Hematopoietic multipotent progenitor cell treated with erythropoietin and hydrocortisone succinate and interleukin-3 and kit ligand, for 8 days (in vitro differentiated cells): ENCODE measurements around the gene TBPL2.

Experiments
- DNase-seq: peaks from one replicate; pipeline ENCODE4 v3.0.0-alpha.2; 2015

The TBPL2 gene

DNA sequence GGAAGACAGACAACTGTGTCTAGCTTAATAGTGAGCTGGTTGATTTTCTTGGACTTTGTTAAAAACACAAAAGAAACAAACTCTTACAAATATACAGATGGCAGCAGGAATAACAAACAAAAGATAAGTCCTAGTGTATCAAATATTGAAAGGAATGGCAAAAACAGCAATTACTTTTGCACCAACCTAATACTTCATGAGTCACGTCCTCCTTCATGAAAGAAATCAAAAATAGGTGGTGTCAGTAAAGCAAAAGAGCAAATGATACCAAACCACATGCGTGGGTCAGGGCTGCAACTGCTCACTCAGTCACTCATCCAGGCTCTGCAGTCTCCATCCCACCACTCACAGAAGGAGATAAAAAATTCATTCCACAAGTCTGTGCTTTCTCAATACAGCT, 40.6 kb downstream of the TBPL2 start:
- peak; percentile 28 for DNase-seq

DNA sequence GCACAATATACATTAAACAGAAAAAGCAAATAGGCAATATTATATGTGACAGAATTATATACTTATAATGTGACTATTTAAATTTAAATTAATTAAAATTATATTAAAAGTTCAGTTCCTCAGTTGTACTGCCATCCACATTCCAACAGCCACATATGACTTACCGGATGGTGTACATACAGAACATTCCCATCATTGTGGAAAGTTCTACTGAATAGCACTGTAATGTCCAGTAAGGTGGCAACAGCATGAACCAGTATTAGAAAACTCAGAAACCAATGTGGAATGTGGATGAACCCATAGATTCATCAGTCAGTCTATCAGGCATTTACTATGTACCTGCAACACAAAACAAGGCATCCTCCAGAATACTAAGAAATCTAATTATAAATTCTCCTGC, 41.2 kb downstream of the TBPL2 start:
- no peak for DNase-seq

DNA sequence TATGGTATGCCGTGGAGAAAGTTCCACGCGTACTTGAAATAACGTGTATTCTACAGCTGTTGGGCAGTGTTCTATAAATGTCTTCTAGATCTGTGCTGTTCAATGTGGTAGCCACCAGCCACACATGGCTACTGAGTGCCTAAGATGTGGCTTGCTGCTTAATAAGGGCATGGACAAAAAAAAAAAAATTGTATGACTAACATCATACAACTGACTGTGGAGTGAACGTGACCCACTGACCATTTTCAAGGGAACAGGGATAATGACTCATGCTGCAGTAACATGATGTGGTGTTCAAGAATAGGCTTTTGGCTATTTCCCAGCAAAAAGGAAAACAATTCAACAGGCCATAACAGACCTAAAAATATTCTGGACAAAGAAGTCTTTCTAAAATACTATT, 41.7 kb downstream of the TBPL2 start:
- peak; percentile 35 for DNase-seq

DNA sequence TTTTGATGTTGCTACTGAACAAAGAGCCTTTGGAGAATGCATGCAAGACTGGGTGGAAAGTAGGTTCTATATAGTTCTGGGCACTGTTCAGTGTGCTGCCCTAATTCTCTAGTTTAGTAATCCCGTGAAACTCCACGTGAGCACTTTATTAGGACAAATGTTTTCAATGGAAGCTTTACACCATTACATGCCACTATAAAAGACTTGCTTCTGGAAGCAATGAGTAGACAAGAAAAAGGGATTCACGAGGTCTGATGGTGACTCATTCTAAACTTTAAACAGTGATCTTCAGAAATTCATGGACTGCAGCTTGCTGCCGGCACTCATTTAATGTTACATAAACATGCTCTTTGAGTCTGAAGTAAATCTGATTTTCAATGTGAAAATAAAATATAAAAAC, 51.1 kb downstream of the TBPL2 start:
- no peak for DNase-seq

DNA sequence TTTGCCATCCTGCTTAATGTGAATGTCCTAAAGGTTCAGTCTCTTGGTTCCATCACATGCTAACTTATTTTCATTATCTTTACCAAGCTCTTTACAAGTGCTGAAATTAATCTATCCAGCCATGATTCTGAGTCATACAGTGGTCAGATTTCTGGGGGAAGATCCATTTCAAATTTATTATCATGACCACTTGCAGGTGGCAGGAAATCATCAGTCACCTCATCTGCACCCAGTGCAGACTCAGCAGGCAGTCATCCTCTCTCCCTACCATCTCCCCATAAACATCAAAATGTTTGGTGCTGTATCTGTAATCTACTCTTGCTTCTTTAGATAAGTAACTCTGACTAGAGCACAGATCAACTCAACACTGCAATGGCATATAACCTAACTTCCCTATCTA, 52.3 kb downstream of the TBPL2 start:
- DNase-seq: peak; percentile 62

DNA sequence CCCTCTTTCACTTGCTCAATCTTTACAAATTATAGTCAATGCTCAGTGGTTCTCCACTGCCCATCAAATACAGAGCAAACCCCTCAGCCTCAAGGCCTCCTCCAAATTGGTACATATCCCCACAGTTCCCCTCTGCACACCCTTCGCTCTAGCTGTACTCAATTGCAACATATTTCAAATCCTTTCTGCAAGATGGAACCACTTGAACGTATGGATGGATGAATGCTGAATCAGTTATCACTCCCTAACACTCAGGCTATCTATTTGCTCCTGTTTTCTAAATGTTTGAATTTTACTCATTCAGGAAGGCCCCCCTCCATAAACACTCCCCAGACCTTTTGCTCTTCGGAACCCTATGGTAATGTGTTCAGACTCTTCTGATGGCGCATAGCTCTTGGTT, 53.3 kb downstream of the TBPL2 start:
- DNase-seq: no peak

DNA sequence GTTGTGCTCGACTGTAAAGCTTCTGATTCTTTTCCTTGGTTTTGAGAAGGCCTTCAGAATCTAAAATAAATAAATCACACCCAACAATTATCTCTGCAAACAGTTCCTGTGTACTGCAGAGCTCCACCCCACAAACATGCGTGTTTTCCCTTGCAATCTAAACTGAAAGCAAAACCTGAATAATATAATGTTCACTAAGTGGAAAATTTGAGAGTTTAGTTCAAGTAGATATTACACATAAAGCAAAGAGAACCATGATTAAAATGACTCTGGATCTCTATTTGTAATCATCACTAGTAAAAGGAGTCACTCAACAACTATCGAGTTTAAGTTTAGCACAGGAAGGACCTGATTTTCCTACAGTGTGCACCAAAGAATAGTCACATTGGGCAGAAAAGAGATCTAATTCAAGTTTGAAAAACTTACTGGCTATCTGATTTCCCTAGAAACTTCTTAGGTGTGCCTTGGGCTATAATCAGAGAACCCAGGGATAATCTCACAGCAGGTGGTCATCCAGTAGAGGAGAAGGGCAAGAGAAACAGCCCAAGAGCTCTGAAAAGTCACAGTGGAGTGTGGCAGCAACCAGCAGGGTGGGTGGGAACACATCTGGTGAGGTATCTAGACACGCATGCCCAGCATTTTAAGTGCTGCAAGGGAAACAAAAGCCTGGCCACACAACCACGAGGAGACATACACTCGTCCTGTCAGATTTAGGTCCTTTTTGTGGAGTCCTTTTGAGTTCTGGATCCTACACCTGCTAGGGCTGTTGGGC, 54.2 kb downstream of the TBPL2 start:
- DNase-seq: peak; percentile 58

DNA sequence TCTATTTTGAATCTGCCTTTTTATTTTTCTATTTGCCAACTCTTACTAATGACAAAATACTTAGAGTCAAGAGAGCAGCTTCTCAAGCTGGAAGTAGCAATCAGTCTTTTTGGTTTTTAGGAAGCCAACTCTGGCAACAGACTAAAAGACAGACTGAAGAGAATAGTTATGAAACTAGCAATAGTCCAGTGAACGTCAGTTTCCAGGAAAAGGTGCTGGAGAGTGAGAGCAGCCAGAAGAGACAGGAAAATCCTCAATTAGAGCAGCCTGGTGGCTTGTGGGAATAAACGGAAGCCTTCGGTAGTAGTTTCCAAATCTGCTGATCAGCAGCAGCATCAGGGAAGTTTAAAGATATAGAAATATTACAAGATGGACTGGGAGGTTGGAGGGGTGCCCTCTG, 55.9 kb downstream of the TBPL2 start:
- no peak for DNase-seq

DNA sequence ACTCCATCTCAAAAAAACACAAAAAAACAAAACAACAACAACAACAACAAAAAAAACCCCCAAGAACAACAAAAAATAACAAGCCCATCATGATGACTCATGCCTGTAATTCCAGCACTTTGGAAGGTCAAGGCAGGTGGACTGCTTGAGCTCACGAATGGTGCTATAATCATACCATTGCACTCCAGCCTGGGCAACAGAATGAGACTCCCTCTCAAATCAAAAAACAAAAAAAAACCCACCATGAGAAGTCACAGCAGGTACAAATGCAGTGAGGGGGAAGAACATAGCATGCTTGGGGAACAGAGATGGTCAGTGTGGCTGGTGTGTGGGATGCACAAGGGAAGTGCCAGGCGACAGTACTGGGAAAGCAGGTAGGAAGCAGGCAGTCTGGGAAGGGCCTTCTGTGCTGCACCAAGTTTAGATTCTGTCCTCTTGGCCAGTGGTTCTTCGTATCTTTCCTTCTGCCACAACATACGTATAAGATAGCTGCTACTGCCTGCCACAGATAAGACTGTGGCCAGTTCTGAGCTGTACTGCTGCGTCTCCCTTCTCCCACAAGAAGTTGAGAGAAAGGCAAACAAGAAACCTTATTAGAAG, 56.8 kb downstream of the TBPL2 start:
- DNase-seq: peak; percentile 92

DNA sequence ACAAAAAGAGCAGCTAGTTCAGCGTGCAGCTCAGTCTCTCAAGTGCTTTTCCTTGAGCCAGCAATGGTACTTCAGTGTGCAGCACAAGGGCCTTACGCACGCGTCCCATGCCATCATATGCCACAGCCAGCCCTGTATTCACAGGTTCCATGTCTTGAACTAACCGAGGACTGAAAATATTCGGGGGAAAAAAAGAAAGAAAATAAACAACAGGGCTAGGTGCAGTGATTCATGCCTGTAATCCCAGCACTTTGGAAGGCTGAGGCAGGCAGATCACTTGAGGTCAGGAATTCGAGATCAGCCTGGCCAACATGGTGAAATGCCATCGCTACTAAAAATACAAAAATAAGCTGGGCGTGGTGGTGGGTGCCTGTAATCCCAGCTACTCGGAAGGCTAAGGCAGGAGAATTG, 57.4 kb downstream of the TBPL2 start:
- DNase-seq: peak; percentile 25

DNA sequence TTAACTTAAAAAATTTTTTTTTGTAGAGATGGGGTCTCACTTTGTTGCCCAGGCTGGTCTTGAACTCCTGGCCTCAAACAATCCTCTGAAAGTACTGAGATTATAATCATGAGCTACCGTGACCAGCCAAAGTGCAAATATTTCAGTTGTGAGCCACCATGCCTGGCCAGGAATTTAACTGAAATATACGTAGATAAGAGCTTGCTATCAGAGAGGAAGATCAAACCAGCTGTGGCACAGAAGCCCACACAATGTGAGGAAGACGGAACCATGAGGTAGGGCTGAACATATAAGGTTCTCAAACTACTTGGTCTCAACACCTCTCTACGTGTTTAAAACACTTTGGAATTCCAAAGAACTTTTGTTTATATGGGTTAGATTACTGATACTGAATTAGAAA, 57.9 kb downstream of the TBPL2 start:
- DNase-seq: peak; percentile 50

DNA sequence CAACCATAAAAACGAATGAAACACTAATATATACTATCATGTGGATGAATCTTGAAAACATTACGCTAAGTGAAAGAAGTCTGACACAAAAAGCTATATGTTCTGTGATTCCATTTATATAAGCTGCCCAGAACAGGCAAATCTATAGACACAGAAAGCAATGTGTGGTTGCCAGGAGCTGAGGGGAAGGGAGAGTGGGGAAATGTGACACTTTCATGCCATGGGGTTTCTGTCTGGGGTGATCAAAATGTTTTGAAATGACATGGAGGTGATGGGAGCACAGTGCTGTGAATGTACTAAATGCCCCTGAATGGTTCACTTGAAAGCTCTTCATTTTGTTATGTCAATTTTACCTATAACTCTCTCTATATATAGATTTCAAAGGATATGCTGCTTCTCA, 58.9 kb downstream of the TBPL2 start:
- DNase-seq: no peak

DNA sequence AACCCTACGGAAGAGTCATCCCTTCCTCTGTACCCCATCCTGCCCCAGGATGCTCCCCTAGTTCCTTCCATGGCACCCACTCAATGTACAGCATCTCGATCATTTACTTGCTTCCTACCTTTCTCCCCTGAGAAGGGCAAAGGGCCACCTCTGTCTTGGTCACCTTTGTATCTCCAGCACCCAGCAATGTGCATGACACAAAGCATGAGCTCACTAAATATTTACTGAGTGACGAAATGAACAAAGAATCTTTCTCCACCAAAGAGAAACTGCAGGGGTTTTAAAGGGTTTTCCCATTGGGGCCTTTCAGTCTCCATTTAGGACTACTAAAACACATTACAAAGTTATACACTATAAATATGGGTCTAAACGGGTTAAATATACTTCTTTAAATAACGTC, 59.4 kb downstream of the TBPL2 start:
- no peak for DNase-seq

DNA sequence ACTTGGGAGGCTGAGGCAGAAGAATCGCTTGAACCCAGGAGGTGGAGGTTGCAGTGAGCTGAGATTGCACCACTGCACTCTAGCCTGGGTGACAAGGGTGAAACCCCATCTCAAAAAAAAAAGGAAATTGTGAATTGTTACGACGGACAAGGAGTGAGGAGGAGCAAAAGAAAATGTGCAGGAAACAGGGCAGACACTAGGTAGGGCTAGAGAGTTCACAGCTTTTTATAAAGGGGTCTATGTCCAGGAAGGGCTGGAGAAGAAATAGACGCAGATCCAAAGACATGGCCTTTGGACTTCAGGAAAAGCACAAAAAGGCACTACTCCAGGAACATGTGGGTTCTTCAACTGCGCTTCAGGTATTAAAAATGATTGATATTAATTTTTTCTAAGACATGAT, 63.2 kb downstream of the TBPL2 start:
- DNase-seq: no peak

DNA sequence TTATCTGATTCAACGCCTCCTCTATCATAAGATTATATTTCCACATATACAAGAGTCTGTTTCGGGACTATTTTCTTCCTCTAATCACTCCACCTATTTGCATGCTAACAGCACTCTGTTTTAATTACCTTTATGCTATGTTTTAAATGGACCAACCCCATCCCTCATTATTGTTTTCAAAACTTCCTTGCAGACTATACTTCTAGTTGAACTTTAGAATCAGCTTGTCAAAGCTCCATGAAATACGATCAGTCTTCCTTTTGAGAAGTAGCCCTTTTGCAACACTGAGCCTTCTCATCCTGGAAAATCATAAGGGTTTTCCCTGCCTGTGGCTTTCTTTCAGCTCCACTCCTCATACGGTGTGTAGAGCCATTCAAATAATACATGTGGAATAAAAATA, 65.6 kb downstream of the TBPL2 start:
- no peak for DNase-seq

DNA sequence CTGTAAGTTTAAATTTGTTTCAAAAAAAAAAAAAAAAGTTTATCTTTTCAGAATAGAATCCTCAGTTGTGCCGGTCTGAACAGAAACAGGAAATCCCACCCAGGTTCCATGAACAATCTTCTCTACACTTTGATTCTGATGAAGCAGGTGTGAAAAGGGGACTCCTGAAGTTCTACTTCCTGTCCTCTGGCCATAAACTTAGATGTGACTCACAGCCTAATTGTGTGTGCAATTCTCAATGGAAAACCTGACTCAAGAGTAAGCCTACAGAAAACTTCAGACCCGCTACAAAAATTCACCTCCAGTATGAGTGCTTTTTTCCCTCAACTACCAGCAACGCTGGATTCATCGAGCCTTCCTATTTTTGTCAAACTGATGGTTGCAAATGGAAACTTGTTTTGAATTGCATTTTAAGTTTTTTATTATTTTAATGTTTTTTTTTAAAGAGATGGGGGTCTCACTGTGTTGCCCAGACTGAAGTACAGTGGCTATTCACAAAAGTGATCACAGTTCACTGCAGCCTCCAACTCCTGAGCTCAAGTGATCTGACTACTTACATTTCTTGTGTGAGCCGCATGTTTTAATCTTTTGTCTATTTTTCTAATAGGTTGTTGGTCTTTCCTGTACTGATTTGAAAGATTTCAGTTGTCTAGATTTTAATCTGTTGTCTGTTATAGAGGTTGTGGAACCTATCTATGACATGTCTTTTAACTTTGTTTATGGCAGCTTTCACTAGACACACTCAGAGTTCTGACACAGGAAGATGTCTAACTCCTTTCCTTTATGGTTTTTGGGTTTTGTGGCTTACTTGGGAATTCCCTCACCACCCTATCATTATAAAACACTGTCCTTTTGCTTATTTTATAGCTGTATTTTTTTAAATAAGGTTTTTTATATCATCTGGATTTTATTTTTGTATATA, 66.4 kb downstream of the TBPL2 start:
- peak; percentile 50 for DNase-seq

DNA sequence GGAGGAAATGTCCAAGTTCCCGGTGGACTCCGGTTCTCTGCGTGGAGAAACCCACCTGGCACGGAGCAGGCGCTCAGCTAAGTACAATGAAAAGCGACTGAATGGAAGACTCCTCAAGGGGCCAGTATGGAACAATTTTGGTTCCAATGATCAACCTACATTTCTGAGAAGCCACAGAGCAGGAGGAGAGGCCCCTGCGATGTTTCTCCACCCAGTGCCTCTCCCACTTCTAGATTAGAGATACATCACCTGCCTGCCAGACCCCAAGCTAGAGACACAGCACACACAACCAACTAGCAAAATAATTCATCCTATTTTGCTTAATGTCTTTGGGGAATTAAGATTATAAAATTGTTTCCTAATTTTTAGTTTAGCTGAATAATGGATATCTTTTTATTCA, 67.6 kb downstream of the TBPL2 start:
- DNase-seq: peak; percentile 54

DNA sequence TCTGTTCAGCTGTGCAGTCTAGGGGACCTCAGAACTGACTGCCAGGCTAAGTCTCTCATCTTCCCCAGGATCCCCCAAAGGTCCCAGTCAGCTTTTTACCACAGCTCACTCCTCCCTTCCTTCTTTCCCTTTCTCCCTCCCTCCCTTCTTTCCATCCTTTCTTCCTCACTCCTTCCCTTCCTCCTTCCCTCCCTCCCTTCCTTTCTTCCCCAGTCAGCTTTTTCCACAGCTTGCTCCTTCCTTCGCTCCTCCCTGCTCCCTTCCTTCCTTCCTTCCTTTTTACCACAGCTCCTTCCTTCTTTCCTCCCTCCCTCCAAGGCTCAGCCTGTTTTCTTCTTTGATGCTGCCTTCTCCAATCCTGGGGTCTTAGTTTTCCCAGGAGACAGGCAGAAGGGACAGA, 68.0 kb downstream of the TBPL2 start:
- DNase-seq: no peak

DNA sequence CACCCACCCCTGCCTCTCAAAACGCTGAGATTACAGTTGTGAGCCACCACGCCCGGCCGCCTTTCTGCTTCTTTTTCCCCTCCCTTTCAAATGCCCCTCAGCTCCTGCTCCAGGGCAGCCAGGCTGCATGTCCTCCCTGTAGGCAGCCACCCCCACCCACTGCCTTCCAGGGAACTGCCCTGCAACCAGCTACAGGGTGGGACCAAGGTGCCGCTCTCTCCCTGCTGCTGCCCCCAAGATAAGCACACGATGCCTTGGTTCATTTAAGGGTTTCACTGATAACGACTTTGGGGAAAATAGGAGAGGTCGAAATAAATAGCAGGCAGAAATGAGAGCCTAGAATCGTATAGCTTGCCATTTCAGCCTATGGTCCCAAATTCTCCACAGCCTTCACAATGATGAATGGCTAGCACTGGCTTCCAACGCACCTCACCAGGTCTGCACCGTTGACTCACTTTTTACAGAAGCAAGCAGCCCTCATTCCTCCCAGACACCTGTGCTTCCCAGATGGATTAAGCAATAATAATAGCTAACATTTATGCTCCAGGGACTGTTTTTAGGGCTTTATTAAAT, 69.4 kb downstream of the TBPL2 start:
- DNase-seq: peak; percentile 98

DNA sequence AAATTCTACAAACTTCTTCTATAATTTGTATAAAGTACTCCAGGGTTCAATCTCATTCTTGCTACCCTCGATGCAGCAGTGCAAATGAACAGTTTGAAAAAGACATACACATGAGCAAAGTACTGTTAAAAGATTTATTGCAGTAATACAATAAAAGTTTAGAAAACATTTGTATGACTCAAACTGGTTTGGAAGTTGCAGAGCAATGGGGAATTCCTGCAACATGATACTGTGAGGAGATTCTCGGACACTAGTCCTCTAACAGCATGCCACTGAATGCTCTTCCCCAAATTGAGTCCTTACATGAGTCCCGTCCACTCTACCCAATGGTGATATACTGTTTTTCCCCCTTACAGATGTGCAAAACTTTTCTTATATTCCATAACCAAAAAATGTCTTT, 74.1 kb downstream of the TBPL2 start:
- DNase-seq: no peak
